ENCODE results near the gene PLXNA4. TPM values are rescaled to one million over a fixed set of nuclear protein-coding genes. Genes with fewer than 3 reads are reported as not detected.

The PLXNA4 gene
- total and polyA plus RNA-seq, 12 donors = 0.83 to 17.0 (median 11.5) TPM

DNA sequence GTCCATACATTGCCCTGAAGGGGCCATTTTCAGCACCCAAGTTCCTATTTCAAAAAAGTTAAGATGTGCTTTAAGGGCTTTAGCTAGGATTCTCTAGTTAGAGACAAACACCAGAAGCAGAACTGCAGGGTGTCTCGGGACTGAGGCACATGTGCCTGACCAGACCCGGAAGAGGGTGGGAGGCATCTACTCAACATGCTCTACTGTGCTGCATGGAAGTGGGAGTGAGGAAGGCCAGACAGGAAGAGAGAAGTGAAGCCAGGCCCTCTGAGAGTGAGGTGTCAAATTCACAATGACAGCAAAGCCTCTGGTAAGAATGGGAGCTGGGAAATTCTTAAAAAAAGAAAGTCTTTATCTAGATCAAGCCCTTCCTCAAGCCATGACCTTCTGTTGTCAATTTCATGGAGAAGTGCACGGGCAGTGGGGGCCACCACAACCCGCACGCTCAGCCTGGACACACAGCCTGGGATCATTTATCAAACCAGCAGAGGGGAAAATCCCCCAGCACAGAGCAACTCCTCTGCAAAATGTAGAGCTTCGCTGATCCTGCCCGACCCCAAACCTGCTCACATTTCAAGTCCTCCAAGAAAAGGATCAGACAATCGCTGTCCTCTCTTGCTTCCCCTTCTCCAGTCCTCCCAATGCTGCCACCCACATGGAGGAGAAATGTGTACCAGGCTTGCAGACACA, 38.7 kb downstream of the PLXNA4 start:
- no peak overlapping the region for H3K4me3 ChIP-seq
- no peaks in the 10 kb centered on the region for H3K36me3 ChIP-seq
- intact Hi-C loops (cut with DNase I) = no loop called here

DNA sequence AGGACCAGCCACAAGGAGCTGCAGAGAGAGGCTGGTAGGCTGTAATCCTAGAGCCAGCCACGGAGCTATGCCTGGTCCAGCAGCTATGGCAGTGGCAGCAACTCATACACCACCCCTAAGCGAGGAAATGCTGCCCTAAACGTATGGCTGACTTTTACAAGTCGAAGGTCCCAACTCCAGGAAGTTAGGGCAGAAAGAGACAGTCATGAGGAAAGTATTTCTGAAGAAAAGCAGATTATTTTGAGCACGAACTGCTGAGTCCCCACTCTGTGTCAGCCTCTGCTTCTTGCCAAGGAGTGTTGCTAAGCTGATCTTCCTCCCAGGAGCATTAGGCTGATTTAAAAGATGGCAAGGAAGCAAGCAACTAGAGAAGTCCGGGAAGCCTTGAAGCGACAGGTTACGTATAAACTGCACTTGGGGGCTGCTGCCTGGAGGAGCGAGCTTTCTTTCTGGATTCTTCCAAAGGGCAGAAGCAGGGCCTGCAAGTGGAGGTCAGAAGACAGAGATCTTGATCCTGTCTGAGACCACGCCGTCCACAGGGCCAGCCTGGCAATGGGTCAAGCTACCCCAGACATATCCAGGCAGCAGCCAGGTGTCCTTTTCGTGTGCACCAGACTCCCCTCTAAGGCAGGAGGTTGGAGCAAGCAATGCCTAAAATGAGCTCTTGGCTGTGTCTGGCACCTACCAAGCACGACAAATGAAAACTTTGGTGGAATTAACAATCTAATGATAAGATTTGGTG, 39.4 kb downstream of the PLXNA4 start:
- TF ChIP-seq, protein P1, sequence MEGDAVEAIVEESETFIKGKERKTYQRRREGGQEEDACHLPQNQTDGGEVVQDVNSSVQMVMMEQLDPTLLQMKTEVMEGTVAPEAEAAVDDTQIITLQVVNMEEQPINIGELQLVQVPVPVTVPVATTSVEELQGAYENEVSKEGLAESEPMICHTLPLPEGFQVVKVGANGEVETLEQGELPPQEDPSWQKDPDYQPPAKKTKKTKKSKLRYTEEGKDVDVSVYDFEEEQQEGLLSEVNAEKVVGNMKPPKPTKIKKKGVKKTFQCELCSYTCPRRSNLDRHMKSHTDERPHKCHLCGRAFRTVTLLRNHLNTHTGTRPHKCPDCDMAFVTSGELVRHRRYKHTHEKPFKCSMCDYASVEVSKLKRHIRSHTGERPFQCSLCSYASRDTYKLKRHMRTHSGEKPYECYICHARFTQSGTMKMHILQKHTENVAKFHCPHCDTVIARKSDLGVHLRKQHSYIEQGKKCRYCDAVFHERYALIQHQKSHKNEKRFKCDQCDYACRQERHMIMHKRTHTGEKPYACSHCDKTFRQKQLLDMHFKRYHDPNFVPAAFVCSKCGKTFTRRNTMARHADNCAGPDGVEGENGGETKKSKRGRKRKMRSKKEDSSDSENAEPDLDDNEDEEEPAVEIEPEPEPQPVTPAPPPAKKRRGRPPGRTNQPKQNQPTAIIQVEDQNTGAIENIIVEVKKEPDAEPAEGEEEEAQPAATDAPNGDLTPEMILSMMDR (IDR thresholded peaks at IDR 0.05) = no peak
- H3K9me3 ChIP-seq = no peaks in the 10 kb centered on the region
- DNase-seq = no peak
- no peaks in the 10 kb centered on the region for H3K27me3 ChIP-seq
- intact Hi-C loops (cut with DNase I) = no loop called here
- H3K27ac ChIP-seq = no peak overlapping the region
- no peak overlapping the region for H3K4me3 ChIP-seq
- WGBS, 2 donors = 70 to 74% methylated on average over 13 of the region's 13 CpGs
- no peaks in the 10 kb centered on the region for H3K36me3 ChIP-seq
- ATAC-seq = peak in 1 of 8 donors; percentile 9
- peaks cover 0 to 17% (median 0%) of the 10 kb centered on the region in 9 donors for H3K4me1 ChIP-seq

More for the DNA sequence above, 38.7 kb downstream of the PLXNA4 start:
- Histone ChIP-seq H3K9me3 (peaks cover 0 to 5% (median 0%) of the 10 kb centered on the region in 11 donors), H3K27ac (no peak overlapping the region), H3K27me3 (no peaks in the 10 kb centered on the region), H3K4me1 (peaks cover 0 to 17% (median 0%) of the 10 kb centered on the region in 9 donors)
- peak in 5 of 8 donors; percentile 51 to 65 (median 57) for ATAC-seq
- TF ChIP-seq, protein P1 (IDR thresholded peaks at IDR 0.05) = no peak
- WGBS, 2 donors = 68 to 70% methylated on average over 8 of the region's 8 CpGs
- DNase-seq = no peak

DNA sequence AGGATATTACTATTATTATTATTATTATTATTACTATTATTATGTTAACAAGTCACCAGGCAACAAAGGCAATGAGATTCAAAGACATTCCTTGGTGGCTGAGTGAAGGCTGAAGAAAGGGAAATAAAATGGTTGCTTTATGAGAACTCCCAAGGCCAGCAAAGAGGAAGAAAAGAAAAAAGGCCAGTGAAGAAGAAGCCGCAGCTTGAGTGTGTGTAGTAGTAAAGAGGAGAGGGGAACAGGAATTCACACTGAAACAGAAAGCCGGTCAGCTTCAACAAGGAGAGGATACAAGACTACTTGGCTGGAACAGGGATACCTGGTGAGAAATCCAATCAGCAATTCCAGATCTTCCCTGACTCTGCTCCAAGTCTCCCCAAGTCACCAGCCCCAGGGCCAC, 42.4 kb downstream of the PLXNA4 start:
- ATAC-seq = no peak
- Histone ChIP-seq H3K4me3 (no peak overlapping the region), H3K9me3 (no peaks in the 10 kb centered on the region), H3K4me1 (peaks cover 0 to 17% (median 0%) of the 10 kb centered on the region in 9 donors), H3K27me3 (no peaks in the 10 kb centered on the region), H3K36me3 (no peaks in the 10 kb centered on the region), H3K27ac (no peak overlapping the region)
- WGBS, 2 donors = 72 to 95% methylated on average over 2 of the region's 2 CpGs
- DNase-seq = no peak
- TF ChIP-seq, protein P1 (IDR thresholded peaks at IDR 0.05) = no peak
- intact Hi-C loops (cut with DNase I) = no loop called here

DNA sequence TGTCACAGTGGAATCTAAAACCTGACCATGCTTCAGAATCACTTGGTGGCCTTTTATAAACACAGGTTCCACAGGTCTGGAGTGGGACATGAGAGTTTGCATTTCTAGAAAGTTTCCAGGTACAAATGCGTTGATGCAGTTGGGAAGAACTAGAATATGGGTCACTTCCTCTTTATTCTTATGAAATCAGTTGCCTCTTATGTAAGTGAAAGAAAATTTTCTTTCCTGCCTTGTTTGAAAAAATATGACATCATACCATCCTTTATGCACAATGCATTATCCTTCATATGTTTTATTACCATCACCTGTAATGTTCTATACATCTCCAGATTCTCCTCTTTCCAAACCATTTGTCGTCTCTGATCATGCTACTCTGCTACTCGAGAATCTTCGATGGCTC, 44.0 kb downstream of the PLXNA4 start:
- intact Hi-C loops (cut with DNase I) = no loop called here
- WGBS, 2 donors = 91 to 95% methylated on average over 4 of the region's 4 CpGs
- ATAC-seq (no peak), DNase-seq (no peak)
- no peak overlapping the region for H3K4me3 ChIP-seq
- TF ChIP-seq, protein P1 (IDR thresholded peaks at IDR 0.05) = no peak
- H3K4me1 ChIP-seq = peaks cover 0 to 11% (median 0%) of the 10 kb centered on the region in 9 donors
- H3K36me3 ChIP-seq = no peaks in the 10 kb centered on the region
- no peak overlapping the region for H3K27ac ChIP-seq
- no peaks in the 10 kb centered on the region for H3K27me3 ChIP-seq
- no peaks in the 10 kb centered on the region for H3K9me3 ChIP-seq

Measured in heart right ventricle (tissue), 16 donors.